Activated CD4-positive, alpha-beta T cell treated with anti-CD3 and anti-CD28 coated beads for 36 hours (primary cell): ENCODE data around the gene RBPJL. TPM values are rescaled to one million over a fixed set of nuclear protein-coding genes. Genes with fewer than 3 reads are reported as not detected.

ENCODE experiments used
- ATAC-seq: fragments of 200-7000 bp; cut with Tn5 transposase; one replicate; pipeline ENCODE4 v1.10.0; 2021; ENCODE audit warnings: mild to moderate bottlenecking, moderate library complexity
- CTCF ChIA-PET: fragments of 350-600 bp; sonication (Branson Sonifier 250); formaldehyde crosslinking; loops from one replicate; lab custom pipeline; 2021; ENCODE audit warnings: antibody characterized with exemption; lab: Charles Lee
- POLR2A ChIA-PET: fragments of 350-600 bp; sonication (Branson Sonifier 250); formaldehyde crosslinking; loops from one replicate; lab custom pipeline; 2021; ENCODE audit warnings: antibody characterized with exemption, inconsistent platforms; lab: Charles Lee
- DNase-seq: peaks from one replicate; pipeline ENCODE4 v3.0.0-alpha.2; 2020
- H3K27ac Mint-ChIP-seq: one replicate; pipeline ENCODE4 v1.8.0; 2021; ENCODE audit warnings: mixed read lengths
- H3K27me3 Mint-ChIP-seq: one replicate; pipeline ENCODE4 v1.8.0; 2021; ENCODE audit warnings: mixed read lengths
- H3K36me3 Mint-ChIP-seq: one replicate; pipeline ENCODE4 v1.8.0; 2021; ENCODE audit warnings: low read depth, mixed read lengths
- H3K4me1 Mint-ChIP-seq: one replicate; pipeline ENCODE4 v1.8.0; 2021; ENCODE audit warnings: mixed read lengths
- H3K4me3 Mint-ChIP-seq: one replicate; pipeline ENCODE4 v1.8.0; 2021; ENCODE audit warnings: mild to moderate bottlenecking, moderate library complexity, mixed read lengths
- H3K9me3 Mint-ChIP-seq: one replicate; pipeline ENCODE4 v1.8.0; 2021; ENCODE audit warnings: low read depth, mixed read lengths
- intact Hi-C, 2 experiments: fragments of 100-400 bp; cut with DNase I in 1 of 2; cut with micrococcal nuclease in 1 of 2; formaldehyde crosslinking; loops; one replicate each; pipeline versions ENCODE4 v1.14.2 to v1.15.1; 2022 to 2024; cut with DNase I, micrococcal nuclease
- total RNA-seq, 2 experiments: library from RNA; stranded (reverse); gene quantifications; one replicate each; pipeline ENCODE4 v1.2.3, GENCODE V29; 2021

Gene RBPJL
- total RNA-seq, 2 experiments from 2014 or later: not detected

DNA sequence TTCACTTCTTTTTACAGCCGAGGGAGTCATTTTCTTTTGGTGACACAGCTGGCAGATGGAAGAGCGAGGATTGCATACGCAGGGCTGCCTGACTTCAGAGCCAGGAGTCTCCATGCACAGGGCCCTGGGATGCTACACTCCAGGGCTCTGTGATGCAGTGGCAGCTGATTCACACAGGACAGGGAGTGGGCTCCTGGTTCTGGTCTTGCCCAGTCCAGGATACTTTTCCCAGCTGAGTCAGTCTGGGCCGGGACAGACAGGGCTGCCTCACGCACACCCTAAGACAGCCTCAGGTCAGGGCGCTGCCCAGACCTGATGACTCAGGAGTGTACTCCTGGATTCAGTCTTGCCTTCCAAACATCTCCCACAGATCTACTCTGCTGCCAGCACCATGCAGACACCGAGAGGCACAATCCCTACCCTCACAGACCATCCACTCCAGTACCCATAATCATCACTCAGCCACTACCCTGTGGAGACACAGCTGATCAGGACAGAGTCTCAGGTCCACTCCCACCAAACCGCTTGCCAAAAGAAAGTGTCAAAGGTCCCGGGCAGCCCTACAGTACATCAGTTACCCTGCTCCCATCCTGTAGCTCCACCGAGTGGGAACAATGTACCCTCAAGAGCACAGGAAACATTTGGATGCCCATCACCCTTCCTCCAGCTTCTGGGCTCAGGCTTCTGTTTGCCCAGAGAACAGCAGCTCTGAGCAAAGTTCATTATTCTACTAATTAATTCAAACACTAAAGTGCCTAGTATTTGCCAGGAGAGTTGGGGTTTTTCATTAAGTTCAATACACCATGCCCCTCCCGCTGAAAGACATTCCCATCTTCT, 30.1 kb downstream of the RBPJL start:
- Mint-ChIP-seq H3K27me3 (no peaks in the 10 kb centered on the region), H3K36me3 (peaks cover 12% of the 10 kb centered on the region), H3K4me3 (no peak overlapping the region), H3K4me1 (no peaks in the 10 kb centered on the region), H3K27ac (no peak overlapping the region), H3K9me3 (no peaks in the 10 kb centered on the region)
- POLR2A ChIA-PET: no interaction called here
- intact Hi-C loops: no loop called here
- CTCF ChIA-PET: interaction anchor here (0.7 to 1.8 kb wide), 4 partner anchors 14 to 100 kb away, joined by 3 to 4 read pairs (median 4); no protein-coding TSS in a partner anchor
- DNase-seq (no peak), ATAC-seq (no peak)

DNA sequence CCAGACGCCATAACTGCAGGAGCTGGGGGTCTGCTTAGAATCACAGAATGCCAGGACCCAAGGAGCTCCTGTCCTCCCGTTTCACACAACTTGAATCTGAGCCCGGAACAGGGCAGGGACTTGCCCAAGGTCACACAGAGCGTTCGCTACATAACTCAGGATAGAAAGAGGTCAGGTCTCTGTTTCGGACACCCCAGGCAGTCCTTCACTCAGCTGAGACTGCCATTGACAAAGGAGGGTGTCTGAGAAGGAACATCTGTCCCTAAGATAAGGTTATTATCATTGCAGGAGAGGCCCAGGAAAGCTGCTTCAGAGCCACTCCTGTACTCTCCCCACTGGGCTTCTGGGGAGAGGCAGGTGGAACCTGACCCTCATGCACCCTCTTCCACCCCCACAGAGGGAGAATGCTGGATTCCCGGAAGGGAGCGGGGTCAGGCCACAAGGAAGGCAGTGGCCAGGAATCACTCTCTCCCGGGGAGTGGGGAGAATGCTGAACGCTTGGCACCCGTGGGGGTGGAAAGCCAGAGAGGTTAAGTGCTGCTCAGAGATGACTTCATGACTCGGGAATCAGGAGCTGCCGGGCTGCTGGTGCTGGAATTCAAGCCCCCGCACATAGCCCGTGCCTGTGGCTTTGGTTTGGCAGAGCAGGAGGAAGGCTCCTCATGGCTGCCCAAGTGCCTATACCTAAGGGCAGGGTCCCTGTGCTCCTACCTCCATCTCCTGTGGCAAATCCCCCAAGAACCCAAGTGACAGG, 30.9 kb downstream of the RBPJL start:
- POLR2A ChIA-PET: interaction anchor here (0.5 kb wide), 1 partner anchor 73 kb away, joined by 3 read pairs; no protein-coding TSS in a partner anchor
- no peak for ATAC-seq
- Mint-ChIP-seq H3K9me3 (no peaks in the 10 kb centered on the region), H3K36me3 (peaks cover 12% of the 10 kb centered on the region), H3K27ac (no peak overlapping the region), H3K4me3 (no peak overlapping the region), H3K4me1 (no peaks in the 10 kb centered on the region), H3K27me3 (no peaks in the 10 kb centered on the region)
- intact Hi-C loops: no loop called here
- no peak for DNase-seq
- CTCF ChIA-PET: interaction anchor here (0.8 kb wide), 1 partner anchor 100 kb away, joined by 3 read pairs; no protein-coding TSS in a partner anchor

DNA sequence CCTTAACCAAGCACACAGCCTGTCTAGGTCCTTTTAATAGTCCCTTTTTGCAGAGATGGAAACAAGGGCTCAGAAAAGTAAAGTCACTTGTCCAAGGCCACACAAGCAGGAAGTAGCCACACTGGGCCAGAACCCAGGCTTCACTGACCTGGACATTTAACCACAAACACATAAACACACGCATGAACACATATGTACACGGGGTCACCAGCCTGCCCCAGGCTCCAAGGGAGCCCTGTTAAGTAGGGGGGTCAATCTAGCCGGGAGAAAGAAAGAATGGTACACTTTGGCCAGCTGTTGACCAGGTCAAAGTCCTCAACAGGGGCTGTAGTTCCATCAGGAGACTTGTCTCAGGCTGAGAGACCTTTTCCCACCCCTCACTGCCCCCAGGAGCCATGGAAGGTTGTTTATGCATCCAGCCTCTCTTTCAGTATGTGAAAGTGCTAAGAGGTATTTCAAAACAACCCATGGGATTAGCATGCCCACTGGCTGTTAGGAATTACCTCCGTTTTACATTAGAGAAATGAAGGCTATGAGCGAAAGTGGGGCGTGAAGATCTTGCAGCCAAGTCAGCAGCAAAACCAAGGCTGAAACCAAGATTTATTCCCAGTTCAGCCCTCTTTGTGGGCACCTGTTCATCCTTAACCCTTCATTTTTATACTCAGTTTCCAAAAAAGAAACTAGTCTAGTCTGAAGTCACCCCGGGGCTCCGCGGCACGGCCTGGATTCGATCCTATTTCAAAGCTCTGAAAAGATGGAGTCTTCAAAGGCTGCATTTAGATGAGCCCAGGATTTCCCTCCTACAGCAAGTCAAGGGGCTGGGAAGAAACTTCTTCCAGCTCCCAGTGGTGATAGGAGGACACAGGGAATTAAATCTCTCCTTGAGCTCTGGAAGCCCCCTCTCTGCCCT, 31.7 kb downstream of the RBPJL start:
- CTCF ChIA-PET: interaction anchor here (0.6 to 0.8 kb wide), 4 partner anchors 21 to 126 kb away, joined by 3 read pairs; no protein-coding TSS in a partner anchor
- peaks cover 11% of the 10 kb centered on the region for H3K36me3 Mint-ChIP-seq
- H3K27ac Mint-ChIP-seq: no peak overlapping the region
- no peak for ATAC-seq
- no peak for DNase-seq
- H3K9me3 Mint-ChIP-seq: no peaks in the 10 kb centered on the region
- POLR2A ChIA-PET: interaction anchor here (0.5 to 0.7 kb wide), 2 partner anchors 73 to 1010 kb away, joined by 3 read pairs; no protein-coding TSS in a partner anchor
- H3K27me3 Mint-ChIP-seq: no peaks in the 10 kb centered on the region
- no peaks in the 10 kb centered on the region for H3K4me1 Mint-ChIP-seq
- intact Hi-C loops: no loop called here
- no peak overlapping the region for H3K4me3 Mint-ChIP-seq

DNA sequence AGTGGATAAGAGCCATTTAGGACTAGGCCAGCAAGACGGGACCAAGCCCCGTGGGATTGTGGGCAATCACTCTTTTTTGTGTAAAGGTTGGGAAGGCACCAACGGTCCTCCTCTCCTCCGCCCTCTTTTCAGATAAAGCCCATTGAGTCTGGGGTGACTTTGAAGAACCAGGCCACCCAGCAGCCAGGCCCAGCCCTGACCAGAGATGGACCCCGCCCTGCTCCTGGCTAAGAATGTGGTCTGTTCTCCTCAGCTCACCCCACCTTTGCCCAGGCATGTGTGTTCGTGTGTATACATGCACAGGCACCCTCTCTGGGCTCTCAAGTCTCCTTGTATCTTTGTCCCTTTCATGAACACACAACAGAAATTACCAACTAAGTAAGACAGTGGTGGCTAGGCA, 32.4 kb downstream of the RBPJL start:
- Mint-ChIP-seq H3K4me1 (peaks cover 4% of the 10 kb centered on the region), H3K27ac (no peak overlapping the region), H3K9me3 (no peaks in the 10 kb centered on the region), H3K4me3 (no peak overlapping the region), H3K27me3 (no peaks in the 10 kb centered on the region), H3K36me3 (peaks cover 11% of the 10 kb centered on the region)
- intact Hi-C loops: no loop called here
- no peak for DNase-seq
- ChIA-PET CTCF (interaction anchor here (0.6 to 0.7 kb wide), 4 partner anchors 22 to 125 kb away, joined by 3 read pairs; no protein-coding TSS in a partner anchor), POLR2A (interaction anchor here (0.7 kb wide), 1 partner anchor 1009 kb away, joined by 3 read pairs; no protein-coding TSS in a partner anchor)
- ATAC-seq: no peak

DNA sequence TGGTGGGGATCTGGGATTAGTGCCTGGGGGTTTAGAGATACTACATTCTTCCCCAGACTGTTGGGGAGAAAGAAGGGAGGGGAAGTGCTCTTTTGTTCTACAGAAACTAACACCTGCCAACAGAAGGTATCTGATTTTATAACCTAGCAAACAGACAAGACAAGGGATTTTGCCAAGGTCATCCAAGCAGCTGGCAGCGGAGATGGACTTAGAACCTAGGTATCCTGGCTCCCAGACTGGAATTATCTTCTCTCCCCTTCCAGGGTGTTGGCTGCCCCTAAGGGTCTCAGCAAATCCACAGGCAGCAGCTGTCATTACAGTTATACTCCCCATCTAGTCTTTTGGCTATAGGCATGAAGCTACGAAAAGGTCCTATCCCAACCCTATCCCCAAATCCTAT, 33.2 kb downstream of the RBPJL start:
- intact Hi-C loops: no loop called here
- peaks cover 11% of the 10 kb centered on the region for H3K36me3 Mint-ChIP-seq
- no peaks in the 10 kb centered on the region for H3K9me3 Mint-ChIP-seq
- ChIA-PET CTCF (interaction anchor here (0.6 to 2.2 kb wide), 2 partner anchors 23 to 49 kb away, joined by 3 to 8 read pairs; partner anchors contain the start of gene SYS1), POLR2A (no interaction called here)
- DNase-seq: no peak
- no peak overlapping the region for H3K4me3 Mint-ChIP-seq
- ATAC-seq: no peak
- H3K27me3 Mint-ChIP-seq: no peaks in the 10 kb centered on the region
- peaks cover 11% of the 10 kb centered on the region for H3K4me1 Mint-ChIP-seq
- H3K27ac Mint-ChIP-seq: no peak overlapping the region

DNA sequence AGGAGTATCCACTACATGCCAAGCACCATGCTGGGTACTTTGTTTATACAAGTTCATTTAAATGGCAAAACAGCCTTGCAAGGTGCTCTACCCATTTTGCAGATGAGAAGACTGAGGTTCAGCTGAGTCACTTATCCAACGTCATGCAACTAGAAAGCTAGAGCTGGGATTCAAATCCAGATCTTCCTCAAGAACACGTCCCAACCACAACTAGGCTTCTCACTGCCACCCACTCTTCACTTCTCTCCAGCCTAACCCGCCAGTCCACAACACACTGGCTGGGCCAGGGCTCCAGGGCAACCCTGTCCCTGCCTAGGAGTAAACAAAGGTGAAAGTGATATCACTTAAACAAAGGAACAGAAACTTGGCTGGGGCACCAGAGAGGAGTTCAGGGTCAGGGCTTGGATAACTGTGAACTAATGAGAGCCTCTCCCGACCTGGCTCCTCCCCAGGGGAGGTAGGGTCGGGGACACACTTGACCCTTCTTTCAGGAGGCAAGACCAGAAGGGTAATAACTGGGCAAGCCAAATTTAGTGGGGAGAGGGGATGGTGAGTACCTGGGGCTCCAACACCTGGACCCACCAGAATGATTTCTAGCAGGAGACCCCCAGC, 33.7 kb downstream of the RBPJL start:
- POLR2A ChIA-PET: no interaction called here
- no peak overlapping the region for H3K4me3 Mint-ChIP-seq
- intact Hi-C loops: no loop called here
- peaks cover 13% of the 10 kb centered on the region for H3K4me1 Mint-ChIP-seq
- no peak for DNase-seq
- no peaks in the 10 kb centered on the region for H3K9me3 Mint-ChIP-seq
- no peak for ATAC-seq
- CTCF ChIA-PET: interaction anchor here (0.8 to 2.2 kb wide), 3 partner anchors 8 to 23 kb away, joined by 3 to 8 read pairs (median 4); partner anchors contain the start of gene SYS1
- no peak overlapping the region for H3K27ac Mint-ChIP-seq
- H3K27me3 Mint-ChIP-seq: no peaks in the 10 kb centered on the region
- peaks cover 11% of the 10 kb centered on the region for H3K36me3 Mint-ChIP-seq

DNA sequence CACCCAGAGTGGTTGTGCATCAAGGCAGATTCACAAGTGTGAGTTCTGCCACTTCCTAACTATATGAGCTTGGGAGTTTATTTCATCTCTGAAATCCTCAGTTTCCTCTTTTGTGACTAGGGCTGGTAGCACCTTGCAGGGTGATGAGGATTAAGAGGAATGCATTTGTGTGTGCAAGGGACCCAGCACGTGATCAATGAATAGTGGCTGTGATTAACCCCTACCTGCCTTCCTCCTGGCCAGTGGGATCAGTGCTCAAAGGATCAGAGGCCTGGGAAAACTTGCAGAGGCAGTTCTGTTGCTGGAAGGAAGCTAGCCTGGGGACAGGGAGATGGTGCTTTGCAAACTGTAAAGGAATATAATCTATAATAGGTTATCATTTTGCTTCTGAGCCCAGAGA, 34.3 kb downstream of the RBPJL start:
- no peaks in the 10 kb centered on the region for H3K9me3 Mint-ChIP-seq
- H3K4me3 Mint-ChIP-seq: no peak overlapping the region
- H3K27me3 Mint-ChIP-seq: no peaks in the 10 kb centered on the region
- H3K4me1 Mint-ChIP-seq: peaks cover 19% of the 10 kb centered on the region
- CTCF ChIA-PET: interaction anchor here (0.8 to 2.2 kb wide), 4 partner anchors 9 to 51 kb away, joined by 3 to 8 read pairs (median 4); partner anchors contain the start of gene SYS1
- ATAC-seq (no peak), DNase-seq (no peak)
- intact Hi-C loops: no loop called here
- H3K36me3 Mint-ChIP-seq: peaks cover 6% of the 10 kb centered on the region
- POLR2A ChIA-PET: no interaction called here
- no peak overlapping the region for H3K27ac Mint-ChIP-seq

DNA sequence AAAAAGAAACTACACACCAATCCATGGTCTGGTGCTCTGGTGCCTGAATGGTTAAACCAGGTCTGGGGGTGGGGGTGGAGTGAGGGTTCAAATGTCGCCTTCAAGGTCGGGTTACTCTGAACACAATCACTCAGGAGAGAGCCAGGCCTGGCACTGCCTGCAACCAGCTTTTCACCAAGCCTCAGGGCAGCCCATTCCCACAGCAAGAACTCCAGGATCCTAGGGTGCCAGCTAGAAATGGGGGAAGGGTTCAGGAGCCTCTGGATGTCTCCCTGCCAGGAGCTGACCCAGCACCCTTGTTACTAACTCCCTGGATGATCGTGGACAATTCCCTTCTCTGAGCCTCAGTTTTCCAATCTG, 34.9 kb downstream of the RBPJL start:
- Mint-ChIP-seq H3K4me3 (no peak overlapping the region), H3K4me1 (peaks cover 25% of the 10 kb centered on the region), H3K36me3 (peaks cover 7% of the 10 kb centered on the region), H3K27me3 (peaks cover 2% of the 10 kb centered on the region), H3K27ac (no peak overlapping the region), H3K9me3 (no peaks in the 10 kb centered on the region)
- ATAC-seq: no peak
- POLR2A ChIA-PET: no interaction called here
- intact Hi-C loops: no loop called here
- CTCF ChIA-PET: interaction anchor here (1.0 to 2.2 kb wide), 4 partner anchors 11 to 108 kb away, joined by 3 to 8 read pairs (median 4); partner anchors contain the start of gene SYS1
- DNase-seq: no peak

DNA sequence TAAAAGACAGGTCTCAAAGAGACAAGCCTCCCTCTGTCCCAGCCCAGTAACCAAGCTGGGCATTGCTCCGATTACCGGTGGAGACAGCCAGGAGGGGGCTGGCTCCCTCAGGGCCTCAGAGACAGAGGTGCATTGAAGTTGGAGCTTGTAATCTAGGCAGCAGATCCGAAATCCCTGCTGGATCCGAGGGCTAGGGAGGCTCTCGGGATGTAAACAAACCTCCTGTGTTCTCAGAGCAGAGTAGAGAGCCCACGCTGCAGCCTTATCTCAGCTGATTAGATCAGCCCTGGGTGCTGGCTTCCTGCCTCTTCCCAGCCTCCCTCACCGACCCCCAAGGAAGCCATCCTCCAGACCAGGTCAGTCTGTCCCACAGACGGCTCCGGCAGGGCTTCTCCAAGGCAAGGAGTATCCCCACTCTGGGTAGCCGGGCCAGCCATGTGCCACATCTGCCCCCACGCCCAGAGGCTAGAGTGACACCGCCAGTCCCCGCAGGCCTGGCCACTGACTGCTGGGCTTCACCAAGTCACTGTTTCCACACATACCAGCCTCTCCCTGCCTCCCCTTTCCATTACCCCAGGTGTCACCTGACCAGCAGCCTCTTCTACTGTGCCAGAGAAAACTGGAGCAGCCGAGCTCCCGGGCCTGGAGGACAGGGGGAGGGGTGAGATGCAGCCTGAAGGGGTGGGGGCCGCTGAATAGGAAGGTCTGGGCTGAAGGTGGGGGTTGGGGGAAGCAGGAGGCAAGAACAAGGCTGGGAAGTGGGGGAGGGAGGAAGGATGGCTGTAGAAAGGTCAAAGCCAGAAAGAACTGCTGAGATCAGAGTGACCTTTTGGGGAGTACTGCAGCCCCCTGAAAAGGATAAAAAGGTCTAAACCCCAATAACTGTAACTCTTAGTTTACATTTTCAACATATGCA, 35.6 kb downstream of the RBPJL start:
- DNase-seq (no peak), ATAC-seq (no peak)
- Mint-ChIP-seq H3K4me1 (peaks cover 32% of the 10 kb centered on the region), H3K27me3 (peaks cover 3% of the 10 kb centered on the region), H3K9me3 (no peaks in the 10 kb centered on the region), H3K4me3 (no peak overlapping the region), H3K36me3 (peaks cover 8% of the 10 kb centered on the region), H3K27ac (no peak overlapping the region)
- ChIA-PET CTCF (interaction anchor here (1.0 to 1.5 kb wide), 4 partner anchors 11 to 107 kb away, joined by 3 to 5 read pairs (median 4); no protein-coding TSS in a partner anchor), POLR2A (no interaction called here)
- intact Hi-C loops: no loop called here
